ENCODE data around the gene CADM2. TPM values are rescaled to one million over a fixed set of nuclear protein-coding genes. Genes with fewer than 3 reads are reported as not detected.

CADM2 gene
- total RNA-seq, 2 donors from 2014 or later = 0.27 to 11.7 TPM

DNA sequence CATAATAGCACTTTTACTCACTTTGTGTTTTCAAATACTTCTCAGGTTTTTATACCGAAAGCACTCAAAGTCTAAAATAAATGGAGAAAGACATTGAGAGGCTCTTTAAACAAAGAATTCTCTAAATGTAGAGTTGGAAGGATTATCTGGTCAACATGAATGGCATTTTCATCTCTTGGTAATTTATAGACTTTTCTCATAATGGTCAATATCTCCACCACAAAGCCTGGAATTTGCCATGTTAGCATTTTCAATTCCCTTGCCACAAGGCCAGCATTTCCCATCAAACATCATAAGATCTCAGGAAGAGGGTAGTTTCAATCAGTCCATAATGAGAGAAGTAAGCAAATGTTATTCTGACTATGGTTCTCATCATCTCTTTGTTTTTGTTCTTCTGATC is 293.0 kb downstream of the CADM2 start:
- H3K4me3 ChIP-seq = no peak overlapping the region
- H3K27me3 ChIP-seq (replicated peaks; ENCODE audit: insufficient read depth) = no peaks in the 10 kb centered on the region
- no peaks in the 10 kb centered on the region for H3K36me3 ChIP-seq
- no peaks in the 10 kb centered on the region for H3K9me3 ChIP-seq
- no peak overlapping the region for H3K27ac ChIP-seq
- no peaks in the 10 kb centered on the region for H3K4me1 ChIP-seq (replicated peaks)
- no peak for DNase-seq (ENCODE audit: low spot score)
- TF ChIP-seq, protein P1, sequence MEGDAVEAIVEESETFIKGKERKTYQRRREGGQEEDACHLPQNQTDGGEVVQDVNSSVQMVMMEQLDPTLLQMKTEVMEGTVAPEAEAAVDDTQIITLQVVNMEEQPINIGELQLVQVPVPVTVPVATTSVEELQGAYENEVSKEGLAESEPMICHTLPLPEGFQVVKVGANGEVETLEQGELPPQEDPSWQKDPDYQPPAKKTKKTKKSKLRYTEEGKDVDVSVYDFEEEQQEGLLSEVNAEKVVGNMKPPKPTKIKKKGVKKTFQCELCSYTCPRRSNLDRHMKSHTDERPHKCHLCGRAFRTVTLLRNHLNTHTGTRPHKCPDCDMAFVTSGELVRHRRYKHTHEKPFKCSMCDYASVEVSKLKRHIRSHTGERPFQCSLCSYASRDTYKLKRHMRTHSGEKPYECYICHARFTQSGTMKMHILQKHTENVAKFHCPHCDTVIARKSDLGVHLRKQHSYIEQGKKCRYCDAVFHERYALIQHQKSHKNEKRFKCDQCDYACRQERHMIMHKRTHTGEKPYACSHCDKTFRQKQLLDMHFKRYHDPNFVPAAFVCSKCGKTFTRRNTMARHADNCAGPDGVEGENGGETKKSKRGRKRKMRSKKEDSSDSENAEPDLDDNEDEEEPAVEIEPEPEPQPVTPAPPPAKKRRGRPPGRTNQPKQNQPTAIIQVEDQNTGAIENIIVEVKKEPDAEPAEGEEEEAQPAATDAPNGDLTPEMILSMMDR (IDR thresholded peaks at IDR 0.05) = no peak
- no peak for TF ChIP-seq POLR2A (IDR thresholded peaks at IDR 0.05)
- TF ChIP-seq POLR2AphosphoS5 (IDR thresholded peaks at IDR 0.05) = no peak
- intact Hi-C loops (cut with DNase I) = no loop called here
- 82% methylated on average over 1 of the region's 1 CpG for WGBS

DNA sequence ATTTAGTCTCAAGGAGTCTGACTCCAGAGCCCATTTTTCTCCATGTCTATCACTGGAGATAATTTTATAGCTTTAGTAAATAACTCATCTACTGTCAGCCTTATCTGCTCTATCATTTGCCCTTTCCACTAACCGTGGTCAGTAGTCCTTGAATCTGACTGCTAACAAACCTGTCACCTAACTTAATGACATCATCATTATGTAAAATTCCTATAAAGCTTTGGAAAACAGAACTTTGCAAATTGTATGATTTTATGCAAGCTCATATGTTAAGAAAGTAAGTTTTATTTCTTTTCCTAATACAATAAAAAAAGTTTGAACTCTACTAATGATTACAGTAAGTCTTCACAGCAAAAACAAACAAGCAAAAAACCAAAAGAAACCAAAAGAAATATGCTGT is 293.9 kb downstream of the CADM2 start:
- 14% methylated on average over 1 of the region's 1 CpG for WGBS

DNA sequence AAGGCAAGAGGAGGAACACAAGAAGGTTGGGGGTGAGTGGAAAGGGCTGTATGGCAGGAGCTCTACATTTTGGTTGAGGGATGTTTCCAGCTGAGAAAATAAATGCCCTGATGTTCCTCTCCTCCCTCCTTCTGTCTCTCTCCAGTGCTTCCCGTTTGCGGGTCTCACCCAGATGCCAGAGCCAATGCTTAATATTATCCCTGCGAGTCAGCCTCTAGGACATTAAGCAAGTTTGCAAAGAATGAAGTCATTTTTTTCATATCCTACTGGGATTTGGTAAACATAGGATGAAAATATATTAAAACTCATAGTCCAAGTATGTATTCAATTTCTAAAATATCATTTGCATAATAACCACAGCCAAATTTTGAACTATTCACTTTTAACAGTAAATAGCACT is 295.9 kb downstream of the CADM2 start:
- no peak for DNase-seq (ENCODE audit: low spot score)
- no peaks in the 10 kb centered on the region for H3K9me3 ChIP-seq
- H3K27me3 ChIP-seq (replicated peaks; ENCODE audit: insufficient read depth) = no peaks in the 10 kb centered on the region
- no peak overlapping the region for H3K27ac ChIP-seq
- no peaks in the 10 kb centered on the region for H3K4me1 ChIP-seq (replicated peaks)
- no peak overlapping the region for H3K4me3 ChIP-seq
- intact Hi-C loops (cut with DNase I) = no loop called here
- TF ChIP-seq POLR2AphosphoS5 (IDR thresholded peaks at IDR 0.05) (no peak), POLR2A (IDR thresholded peaks at IDR 0.05) (no peak)
- TF ChIP-seq, protein P1 (IDR thresholded peaks at IDR 0.05) = no peak
- H3K36me3 ChIP-seq = no peaks in the 10 kb centered on the region
- 75% methylated on average over 3 of the region's 3 CpGs for WGBS

More for the DNA sequence above, 293.9 kb downstream of the CADM2 start:
- intact Hi-C loops (cut with DNase I) = no loop called here
- no peak for DNase-seq (ENCODE audit: low spot score)
- no peaks in the 10 kb centered on the region for H3K4me1 ChIP-seq (replicated peaks)
- H3K36me3 ChIP-seq = no peaks in the 10 kb centered on the region
- no peak overlapping the region for H3K27ac ChIP-seq
- TF ChIP-seq POLR2A (IDR thresholded peaks at IDR 0.05) (no peak), POLR2AphosphoS5 (IDR thresholded peaks at IDR 0.05) (no peak)
- TF ChIP-seq, protein P1 (IDR thresholded peaks at IDR 0.05) = no peak
- H3K4me3 ChIP-seq = no peak overlapping the region
- H3K27me3 ChIP-seq (replicated peaks; ENCODE audit: insufficient read depth) = no peaks in the 10 kb centered on the region
- no peaks in the 10 kb centered on the region for H3K9me3 ChIP-seq

DNA sequence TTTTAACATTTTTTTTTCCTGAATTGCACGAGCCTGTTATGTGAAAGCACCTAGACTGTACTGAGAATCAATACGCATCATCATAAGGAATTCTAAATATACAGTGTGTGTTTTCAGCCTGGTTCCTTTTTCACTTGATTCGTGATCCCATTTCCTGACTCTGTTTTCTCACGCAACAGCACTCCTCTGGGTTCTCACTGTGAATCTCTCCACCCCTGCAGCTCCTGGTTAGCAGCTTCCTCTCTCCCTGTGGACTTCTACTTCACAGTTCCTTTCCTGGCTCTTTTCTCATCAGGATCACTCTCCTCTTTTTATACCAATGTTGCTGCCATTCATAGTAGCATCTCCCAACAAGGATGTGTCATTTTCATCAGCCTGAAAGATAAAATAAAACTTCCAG is 297.2 kb downstream of the CADM2 start:
- Histone ChIP-seq H3K27me3 (replicated peaks; ENCODE audit: insufficient read depth) (no peaks in the 10 kb centered on the region), H3K4me1 (replicated peaks) (no peaks in the 10 kb centered on the region), H3K4me3 (no peak overlapping the region), H3K9me3 (no peaks in the 10 kb centered on the region), H3K27ac (no peak overlapping the region), H3K36me3 (no peaks in the 10 kb centered on the region)
- intact Hi-C loops (cut with DNase I) = no loop called here
- no peak for DNase-seq (ENCODE audit: low spot score)
- WGBS = 33% methylated on average over 4 of the region's 4 CpGs
- TF ChIP-seq POLR2A (IDR thresholded peaks at IDR 0.05) (no peak), POLR2AphosphoS5 (IDR thresholded peaks at IDR 0.05) (no peak)
- TF ChIP-seq, protein P1 (IDR thresholded peaks at IDR 0.05) = no peak

- no peaks in the 10 kb centered on the region for H3K36me3 ChIP-seq
- H3K27ac ChIP-seq = no peak overlapping the region
- H3K4me1 ChIP-seq (replicated peaks) = no peaks in the 10 kb centered on the region
- H3K4me3 ChIP-seq = no peak overlapping the region
- 81% methylated on average over 5 of the region's 5 CpGs for WGBS
- TF ChIP-seq POLR2A (IDR thresholded peaks at IDR 0.05) = no peak
- TF ChIP-seq, protein P1 (IDR thresholded peaks at IDR 0.05) = no peak
- TF ChIP-seq POLR2AphosphoS5 (IDR thresholded peaks at IDR 0.05) = no peak
- DNase-seq (ENCODE audit: low spot score) = no peak
- intact Hi-C loops (cut with DNase I) = no loop called here
- no peaks in the 10 kb centered on the region for H3K27me3 ChIP-seq (replicated peaks; ENCODE audit: insufficient read depth)
- no peaks in the 10 kb centered on the region for H3K9me3 ChIP-seq
These were observed 299.5 kb downstream of the CADM2 start for GRCh38 chr3:85258326-85258725.

All from prostate gland (tissue), 2 donors.